Fibroblast of mammary gland (primary cell): ENCODE results near the gene KIF19.

Source experiments
- DNase-seq: peaks from one replicate; pipeline ENCODE4 v3.0.0-alpha.2; 2010; ENCODE audit warnings: low read depth
- H3K4me3 ChIP-seq: 2 replicates; pipeline ENCODE4 v1.5.1; 2011; ENCODE audit warnings: low read depth, mild to moderate bottlenecking, low read length, moderate library complexity; ENCODE audit not compliant: control insufficient read depth
- CTCF ChIP-seq: conservative IDR thresholded peaks from 2 replicates; pipeline ENCODE4 v1.5.1; 2011; ENCODE audit warnings: low read depth, low read length, inconsistent platforms; ENCODE audit not compliant: control insufficient read depth, insufficient read depth

KIF19 gene

DNA sequence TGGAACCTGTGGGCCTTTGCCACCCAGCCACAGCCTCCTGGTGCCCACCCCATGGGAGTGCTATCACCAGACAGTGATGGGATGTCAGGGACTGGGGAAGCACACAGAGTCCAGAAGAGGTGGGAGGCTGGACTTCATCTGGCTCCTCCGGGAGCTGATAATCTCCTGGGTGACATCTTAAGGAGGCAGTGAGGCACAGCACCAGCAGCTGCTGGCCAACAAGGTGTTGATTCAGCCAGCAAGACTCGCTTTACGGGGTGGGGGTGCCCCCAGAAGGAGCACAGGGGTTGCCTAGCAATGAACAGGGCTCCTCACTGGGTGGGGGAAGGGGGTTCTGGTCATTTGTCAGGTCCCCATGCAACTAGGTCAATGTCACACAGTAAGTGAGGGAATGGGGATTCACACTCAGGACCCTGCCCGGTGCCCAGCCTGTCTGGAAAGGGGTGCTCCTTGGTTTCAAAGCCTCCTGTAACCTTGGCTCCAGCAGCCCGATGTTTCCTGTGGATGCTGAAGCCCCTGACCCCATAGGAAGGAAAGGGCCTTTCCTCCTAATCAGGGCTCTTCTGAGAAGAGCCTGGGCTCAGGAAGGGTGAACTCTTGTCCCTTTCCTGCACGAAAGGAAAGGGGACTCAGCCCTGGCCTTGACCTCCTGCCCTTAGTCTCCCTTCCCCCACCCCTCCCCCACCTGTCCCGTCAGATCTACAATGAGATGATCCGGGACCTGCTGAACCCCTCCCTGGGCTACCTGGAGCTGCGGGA lies 17.7 kb downstream of the KIF19 start:
- TF ChIP-seq CTCF: no peak
- no peak for DNase-seq
- no peak overlapping the region for H3K4me3 ChIP-seq

DNA sequence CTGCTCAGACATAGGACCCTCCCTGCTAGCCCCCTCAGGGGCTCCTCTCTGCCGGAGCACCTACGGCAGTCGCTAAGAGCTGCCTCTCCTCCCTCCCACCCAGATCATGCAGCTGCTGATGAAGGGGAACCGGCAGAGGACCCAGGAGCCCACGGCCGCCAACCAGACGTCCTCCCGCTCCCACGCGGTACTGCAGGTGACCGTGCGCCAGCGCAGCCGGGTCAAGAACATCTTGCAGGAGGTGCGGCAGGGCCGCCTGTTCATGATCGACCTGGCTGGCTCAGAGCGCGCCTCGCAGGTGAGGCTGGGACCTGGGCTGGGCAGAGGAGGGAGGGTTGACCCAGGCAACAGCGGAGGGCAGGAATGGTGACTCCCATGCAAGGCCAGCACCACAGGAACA lies 18.6 kb downstream of the KIF19 start:
- TF ChIP-seq CTCF: no peak
- DNase-seq: no peak
- no peak overlapping the region for H3K4me3 ChIP-seq

- no peak for TF ChIP-seq CTCF
- no peak overlapping the region for H3K4me3 ChIP-seq
- no peak for DNase-seq
These were observed 19.6 kb downstream of the KIF19 start for GRCh38 chr17:74345433-74346241.

- DNase-seq: no peak
- no peak overlapping the region for H3K4me3 ChIP-seq
- no peak for TF ChIP-seq CTCF
These were observed 21.6 kb downstream of the KIF19 start for GRCh38 chr17:74347646-74348045.

DNA sequence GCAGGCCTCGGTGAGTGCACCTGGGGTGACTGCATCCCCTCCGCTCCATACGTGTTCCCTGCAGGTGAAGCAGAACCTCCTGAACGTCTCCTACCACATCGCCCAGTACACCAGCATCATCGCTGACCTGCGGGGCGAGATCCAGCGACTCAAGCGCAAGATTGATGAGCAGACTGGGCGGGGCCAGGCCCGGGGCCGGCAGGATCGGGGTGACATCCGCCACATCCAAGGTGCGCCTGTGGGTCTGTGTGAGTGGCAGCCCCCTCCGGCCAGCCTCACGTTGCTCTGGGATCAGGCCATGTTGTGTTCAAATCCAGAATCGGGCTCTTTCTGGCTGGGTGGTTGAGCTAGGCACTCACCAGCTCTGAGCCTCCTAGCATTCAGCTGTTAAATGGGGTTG lies 23.1 kb downstream of the KIF19 start:
- DNase-seq: no peak
- H3K4me3 ChIP-seq: no peak overlapping the region
- TF ChIP-seq CTCF: no peak

GRCh38 chr17:74350486-74350885 lies 24.5 kb downstream of the KIF19 start:
- no peak for DNase-seq
- TF ChIP-seq CTCF: no peak
- no peak overlapping the region for H3K4me3 ChIP-seq
